Neutrophil (primary cell): ENCODE measurements around the gene PPP1R37.

Source experiments
- H3K27ac ChIP-seq: fragments of 200-600 bp; sonication (generic); 2 replicates; pipeline ENCODE4 v1.5.1; 2016; ENCODE audit warnings: mild to moderate bottlenecking, moderate library complexity
- H3K27me3 ChIP-seq: fragments of 200-600 bp; sonication (generic); 2 replicates; pipeline ENCODE4 v1.6.0; 2016; ENCODE audit warnings: mild to moderate bottlenecking
- H3K36me3 ChIP-seq: fragments of 200-600 bp; sonication (generic); 2 replicates; pipeline ENCODE4 v1.5.1; 2017
- H3K4me1 ChIP-seq, 2 experiments: fragments of 200-600 bp in 1 of 2; sonication (generic) in 1 of 2; 1 replicate in 1 of 2; 2 replicates in 1 of 2; pipeline versions ENCODE4 v1.5.1 to v1.6.1; 2013 to 2016; ENCODE audit warnings: low read depth in 1 of 2, low read length in 1 of 2, mild to moderate bottlenecking in 1 of 2, moderate library complexity in 1 of 2; ENCODE audit not compliant: control insufficient read depth in 1 of 2, insufficient read depth in 1 of 2
- H3K4me3 ChIP-seq, 2 experiments: fragments of 200-600 bp in 1 of 2; sonication (generic) in 1 of 2; 1 replicate in 1 of 2; 2 replicates in 1 of 2; pipeline ENCODE4 v1.5.1; 2013 to 2016; ENCODE audit warnings: low read depth in 1 of 2, low read length in 1 of 2, mild to moderate bottlenecking in 1 of 2, moderate library complexity in 1 of 2
- H3K9me3 ChIP-seq: fragments of 200-600 bp; sonication (generic); 2 replicates; pipeline ENCODE4 v1.5.1; 2016
- TF ChIP-seq, protein P1 (sequence below): fragments of 200-600 bp; sonication (generic); IDR thresholded peaks from 2 replicates; pipeline ENCODE4 v1.5.1; 2016; ENCODE audit warnings: antibody characterized with exemption

The PPP1R37 gene

GRCh38 chr19:45160870-45161737, 68.1 kb downstream of the PPP1R37 start, which contains the start of gene NKPD1:
TSS of gene NKPD1 (minus strand) at chr19:45160982. CDS start at chr19:45160150, 832 bp downstream.
- Histone ChIP-seq H3K27me3 (peaks cover 50% of the 10 kb centered on the region), H3K36me3 (no peaks in the 10 kb centered on the region), H3K27ac (no peak within 1 kb of the TSS), H3K9me3 (no peaks in the 10 kb centered on the region), H3K4me3 (no peak within 1 kb of the TSS), H3K4me1 (peaks cover 14 to 15% of the 10 kb centered on the region in 2 experiments)
- TF ChIP-seq, protein P1, sequence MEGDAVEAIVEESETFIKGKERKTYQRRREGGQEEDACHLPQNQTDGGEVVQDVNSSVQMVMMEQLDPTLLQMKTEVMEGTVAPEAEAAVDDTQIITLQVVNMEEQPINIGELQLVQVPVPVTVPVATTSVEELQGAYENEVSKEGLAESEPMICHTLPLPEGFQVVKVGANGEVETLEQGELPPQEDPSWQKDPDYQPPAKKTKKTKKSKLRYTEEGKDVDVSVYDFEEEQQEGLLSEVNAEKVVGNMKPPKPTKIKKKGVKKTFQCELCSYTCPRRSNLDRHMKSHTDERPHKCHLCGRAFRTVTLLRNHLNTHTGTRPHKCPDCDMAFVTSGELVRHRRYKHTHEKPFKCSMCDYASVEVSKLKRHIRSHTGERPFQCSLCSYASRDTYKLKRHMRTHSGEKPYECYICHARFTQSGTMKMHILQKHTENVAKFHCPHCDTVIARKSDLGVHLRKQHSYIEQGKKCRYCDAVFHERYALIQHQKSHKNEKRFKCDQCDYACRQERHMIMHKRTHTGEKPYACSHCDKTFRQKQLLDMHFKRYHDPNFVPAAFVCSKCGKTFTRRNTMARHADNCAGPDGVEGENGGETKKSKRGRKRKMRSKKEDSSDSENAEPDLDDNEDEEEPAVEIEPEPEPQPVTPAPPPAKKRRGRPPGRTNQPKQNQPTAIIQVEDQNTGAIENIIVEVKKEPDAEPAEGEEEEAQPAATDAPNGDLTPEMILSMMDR: no peak

GRCh38 chr19:45161738-45162607, 69.0 kb downstream of the PPP1R37 start:
- H3K4me1 ChIP-seq: peaks cover 20 to 22% of the 10 kb centered on the region in 2 experiments
- TF ChIP-seq, protein P1: no peak
- H3K36me3 ChIP-seq: no peaks in the 10 kb centered on the region
- H3K27me3 ChIP-seq: peaks cover 41% of the 10 kb centered on the region
- no peak overlapping the region for H3K4me3 ChIP-seq
- no peaks in the 10 kb centered on the region for H3K9me3 ChIP-seq
- no peak overlapping the region for H3K27ac ChIP-seq

GRCh38 chr19:45162608-45163143, 69.7 kb downstream of the PPP1R37 start:
- no peak overlapping the region for H3K27ac ChIP-seq
- peaks cover 36% of the 10 kb centered on the region for H3K27me3 ChIP-seq
- H3K4me3 ChIP-seq: no peak overlapping the region
- TF ChIP-seq, protein P1: no peak
- peaks cover 27 to 29% of the 10 kb centered on the region in 2 experiments for H3K4me1 ChIP-seq
- H3K36me3 ChIP-seq: no peaks in the 10 kb centered on the region
- no peaks in the 10 kb centered on the region for H3K9me3 ChIP-seq

- peaks cover 31% of the 10 kb centered on the region for H3K27me3 ChIP-seq
- no peaks in the 10 kb centered on the region for H3K9me3 ChIP-seq
- no peak overlapping the region for H3K27ac ChIP-seq
- no peaks in the 10 kb centered on the region for H3K36me3 ChIP-seq
- H3K4me1 ChIP-seq: peaks cover 29 to 32% of the 10 kb centered on the region in 2 experiments
- H3K4me3 ChIP-seq: no peak overlapping the region
- TF ChIP-seq, protein P1: no peak
Measured at GRCh38 chr19:45163156-45163555, 70.2 kb downstream of the PPP1R37 start.

DNA sequence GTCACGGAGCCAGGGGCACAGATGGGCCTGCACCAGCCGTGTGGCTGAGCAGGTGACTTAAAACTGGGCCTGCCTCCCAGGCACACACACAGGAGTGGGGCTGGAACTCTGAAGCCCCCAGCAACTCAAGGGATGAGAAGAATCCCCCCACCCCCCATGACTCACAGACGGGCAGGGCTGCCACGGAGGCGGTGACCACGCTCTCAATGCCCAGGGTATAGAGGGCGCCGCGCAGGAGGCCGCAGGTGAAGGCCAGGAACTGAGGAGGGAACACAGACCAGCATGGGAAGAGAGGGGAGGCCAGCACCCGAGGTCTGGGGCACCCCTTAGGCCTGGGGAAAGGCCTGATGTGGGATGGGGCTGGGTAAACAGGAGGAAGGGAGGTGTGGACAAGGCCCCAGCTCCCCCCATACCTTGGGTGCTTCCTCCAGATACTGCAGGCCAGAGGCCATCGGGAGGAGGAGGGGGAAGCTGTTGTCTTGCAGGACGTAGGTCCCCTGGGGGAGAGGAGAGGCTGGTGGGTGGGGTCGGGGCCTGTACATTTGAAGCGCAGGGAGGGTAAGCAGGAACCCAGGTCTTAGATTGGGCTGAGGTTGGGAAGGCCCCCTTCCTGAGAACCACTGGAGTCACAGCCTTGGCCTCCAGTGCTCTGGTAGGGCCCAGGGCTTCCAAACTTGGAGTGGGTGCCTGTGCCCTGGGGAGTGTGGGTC, 70.9 kb downstream of the PPP1R37 start:
- TF ChIP-seq, protein P1: no peak
- Histone ChIP-seq H3K9me3 (no peaks in the 10 kb centered on the region), H3K27ac (no peak overlapping the region), H3K4me1 (peaks cover 37 to 40% of the 10 kb centered on the region in 2 experiments), H3K4me3 (no peak overlapping the region), H3K27me3 (peaks cover 24% of the 10 kb centered on the region), H3K36me3 (no peaks in the 10 kb centered on the region)
